IMR-90 (cell line): ENCODE data around the gene CCN5. TPM values are rescaled to one million over a fixed set of nuclear protein-coding genes. Genes with fewer than 3 reads are reported as not detected.

Source experiments
- ATAC-seq: fragments of 200-7000 bp; cut with Tn5 transposase; 2 replicates; pipeline ENCODE4 v1.9.1; 2020; ENCODE audit warnings: low read depth, mild to moderate bottlenecking, moderate library complexity
- BruUV-seq: library from RNA; stranded (reverse); fragments of 400-500 nt; replicated peaks from 2 replicates; lab custom pipeline; 2021; lab: Mats Ljungman, UMichigan
- CTCF ChIA-PET: fragments of 300-600 bp; formaldehyde crosslinking; extraction: SDS; loops from one replicate; lab custom pipeline; 2021; ENCODE audit warnings: antibody characterized with exemption; lab: Yijun Ruan, JAX
- POLR2A ChIA-PET: fragments of 300-600 bp; sonication (Branson Sonifier 250); formaldehyde crosslinking; loops from one replicate; lab custom pipeline; 2022; ENCODE audit warnings: antibody characterized with exemption; ENCODE audit not compliant: unreplicated experiment; lab: Charles Lee
- DNase-seq: peaks from one replicate; pipeline ENCODE4 v3.0.0; 2013
- H2AFZ ChIP-seq: replicated peaks from 2 replicates; pipeline ENCODE3; 2013; ENCODE audit warnings: low read length, mild to moderate bottlenecking; ENCODE audit not compliant: poor library complexity
- H2AK5ac ChIP-seq: 2 replicates; pipeline ENCODE4 v1.6.1; 2013; ENCODE audit warnings: low read depth, low read length, inconsistent platforms
- H2AK9ac ChIP-seq: replicated peaks from 2 replicates; pipeline ENCODE3; 2013; ENCODE audit warnings: mild to moderate bottlenecking, low read depth, low read length, moderate library complexity; ENCODE audit not compliant: poor library complexity
- H2BK120ac ChIP-seq: 2 replicates; pipeline ENCODE4 v1.6.1; 2013; ENCODE audit warnings: low read depth, low read length, inconsistent platforms
- H2BK15ac ChIP-seq: 3 replicates; pipeline ENCODE4 v1.6.1; 2013; ENCODE audit warnings: low read depth, low read length, inconsistent platforms
- H2BK20ac ChIP-seq: 2 replicates; pipeline ENCODE4 v1.6.1; 2013; ENCODE audit warnings: low read depth, mild to moderate bottlenecking, inconsistent platforms, low read length, moderate library complexity
- H2BK5ac ChIP-seq: 2 replicates; pipeline ENCODE4 v1.6.1; 2013; ENCODE audit warnings: mild to moderate bottlenecking, low read depth, low read length, inconsistent platforms; ENCODE audit not compliant: poor library complexity, severe bottlenecking
- H3K14ac ChIP-seq: replicated peaks from 2 replicates; pipeline ENCODE4 v1.6.1; 2013; ENCODE audit warnings: low read depth, low read length, inconsistent platforms
- H3K18ac ChIP-seq: 2 replicates; pipeline ENCODE4 v1.6.1; 2013; ENCODE audit warnings: low read depth, low read length, control low read depth
- H3K23ac ChIP-seq: 2 replicates; pipeline ENCODE4 v1.6.1; 2013; ENCODE audit warnings: low read depth, low read length, inconsistent platforms
- H3K27ac ChIP-seq: 2 replicates; pipeline ENCODE4 v1.5.1; 2013; ENCODE audit warnings: mild to moderate bottlenecking, control low read depth, low read length; ENCODE audit not compliant: insufficient read depth
- H3K27me3 ChIP-seq: 2 replicates; pipeline ENCODE4 v1.6.1; 2013; ENCODE audit warnings: low read length; ENCODE audit not compliant: control insufficient read depth, insufficient read depth
- H3K36me3 ChIP-seq: 2 replicates; pipeline ENCODE4 v1.6.1; 2013; ENCODE audit warnings: low read length, mixed read lengths; ENCODE audit not compliant: control insufficient read depth, insufficient read depth
- H3K4ac ChIP-seq: 2 replicates; pipeline ENCODE4 v1.6.1; 2013; ENCODE audit warnings: low read depth, low read length, inconsistent platforms
- H3K4me1 ChIP-seq: 2 replicates; pipeline ENCODE4 v1.6.1; 2013; ENCODE audit warnings: low read length, mixed read lengths; ENCODE audit not compliant: control insufficient read depth, insufficient read depth
- H3K4me2 ChIP-seq: 2 replicates; pipeline ENCODE4 v1.6.1; 2013; ENCODE audit warnings: low read depth, mild to moderate bottlenecking, control low read depth, low read length, moderate library complexity
- H3K4me3 ChIP-seq: 2 replicates; pipeline ENCODE4 v1.5.1; 2013; ENCODE audit warnings: low read depth, mild to moderate bottlenecking, control low read depth, low read length, moderate library complexity; ENCODE audit not compliant: insufficient read depth
- H3K56ac ChIP-seq: 2 replicates; pipeline ENCODE4 v1.6.1; 2013; ENCODE audit warnings: low read length, inconsistent platforms; ENCODE audit not compliant: insufficient read depth; ENCODE audit errors: extremely low read depth
- H3K79me1 ChIP-seq, 2 experiments: 2 replicates each; pipeline ENCODE4 v1.6.1; 2013; ENCODE audit warnings: low read length in 2 of 2, inconsistent platforms in 1 of 2, low read depth in 1 of 2
- H3K9ac ChIP-seq: 2 replicates; pipeline ENCODE4 v1.6.1; 2013; ENCODE audit warnings: low read depth, low read length, control low read depth
- H3K9me1 ChIP-seq: 2 replicates; pipeline ENCODE4 v1.6.1; 2013; ENCODE audit warnings: low read length, inconsistent platforms; ENCODE audit not compliant: insufficient read depth
- H3K9me3 ChIP-seq: 2 replicates; pipeline ENCODE4 v1.6.1; 2013; ENCODE audit warnings: low read length; ENCODE audit not compliant: control insufficient read depth, insufficient read depth
- H4K20me1 ChIP-seq: 2 replicates; pipeline ENCODE4 v1.6.1; 2013; ENCODE audit warnings: low read length, inconsistent platforms; ENCODE audit not compliant: insufficient read depth
- H4K5ac ChIP-seq: 2 replicates; pipeline ENCODE4 v1.6.1; 2013; ENCODE audit warnings: mild to moderate bottlenecking, low read depth, low read length, control low read depth
- H4K8ac ChIP-seq, 2 experiments: 2 replicates each; pipeline ENCODE4 v1.6.1; 2013; ENCODE audit warnings: low read depth in 2 of 2, low read length in 2 of 2, control low read depth in 1 of 2, inconsistent platforms in 1 of 2
- H4K91ac ChIP-seq: 2 replicates; pipeline ENCODE4 v1.6.1; 2013; ENCODE audit warnings: low read depth, low read length, inconsistent platforms; ENCODE audit not compliant: insufficient read depth
- BHLHE40 ChIP-seq: fragments of 150-350 bp; IDR thresholded peaks from 2 replicates; pipeline ENCODE4 v1.6.1; 2016; ENCODE audit warnings: mild to moderate bottlenecking, low read depth, low read length
- CHD1 ChIP-seq: IDR thresholded peaks from 2 replicates; pipeline ENCODE4 v1.6.1; 2012; ENCODE audit warnings: low read depth, low read length, improper control_type of control experiment
- FOS ChIP-seq: fragments of 150-350 bp; IDR thresholded peaks from 2 replicates; pipeline ENCODE4 v1.6.1; 2016; ENCODE audit warnings: low read depth, low read length
- MAFK ChIP-seq: IDR thresholded peaks from 2 replicates; pipeline ENCODE4 v1.6.1; 2012; ENCODE audit warnings: low read depth, low read length, improper control_type of control experiment
- MAZ ChIP-seq: IDR thresholded peaks from 2 replicates; pipeline ENCODE4 v1.6.1; 2012; ENCODE audit warnings: low read depth, mild to moderate bottlenecking, low read length, improper control_type of control experiment, moderate library complexity, borderline replicate concordance
- MXI1 ChIP-seq: IDR thresholded peaks from 2 replicates; pipeline ENCODE4 v1.6.1; 2012; ENCODE audit warnings: low read depth, mild to moderate bottlenecking, low read length, moderate library complexity, borderline replicate concordance
- NFE2L2 ChIP-seq: fragments of 150-350 bp; IDR thresholded peaks from 2 replicates; pipeline ENCODE4 v1.6.1; 2016; ENCODE audit warnings: low read depth, mild to moderate bottlenecking, low read length
- RAD21 ChIP-seq: IDR thresholded peaks from 2 replicates; pipeline ENCODE4 v1.6.1; 2012; ENCODE audit warnings: low read length, improper control_type of control experiment
- RCOR1 ChIP-seq: IDR thresholded peaks from 2 replicates; pipeline ENCODE4 v1.6.1; 2012; ENCODE audit warnings: mild to moderate bottlenecking, low read length, improper control_type of control experiment; ENCODE audit not compliant: insufficient replicate concordance
- RFX5 ChIP-seq: IDR thresholded peaks from 2 replicates; pipeline ENCODE4 v1.8.0; 2012; ENCODE audit warnings: low read depth, mild to moderate bottlenecking, low read length, moderate library complexity
- whole genome bisulfite sequencing, 2 experiments: methylation state at CpG; one replicate each; pipeline versions ENCODE4 v1.1.5 to v1.1.7; 2013; ENCODE audit warnings: missing lambda C conversion rate in 2 of 2; ENCODE audit not compliant: insufficient read length in 1 of 2; ENCODE audit errors: extremely low coverage in 2 of 2; 5-methylcytosine and 5-hydroxymethylcytosine counted together
- dilution Hi-C: fragments of 300-500 bp; cut with HindIII; formaldehyde crosslinking; loops from one replicate; pipeline ENCODE4 v1.14.3; 2018; ENCODE audit warnings: low sequenced_read_pairs; ENCODE audit not compliant: unreplicated experiment
- in situ Hi-C: fragments of 300-500 bp; cut with MboI; formaldehyde crosslinking; loops from 3 replicates; pipeline ENCODE4 v1.14.3; 2019; ENCODE audit warnings: low sequenced_read_pairs, inconsistent platforms, mixed read lengths
- intact Hi-C: fragments of 100-400 bp; cut with micrococcal nuclease; formaldehyde crosslinking; loops from 2 replicates; pipeline ENCODE4 v1.10.0; 2022
- polyA plus RNA-seq, 3 experiments: library from polyadenylated mRNA; depleted of rRNA; stranded (reverse); fragments of >200 nt; gene quantifications; 2 replicates each; pipeline ENCODE4 v1.2.3, GENCODE V29; 2012; ENCODE audit warnings: low replicate concordance in 1 of 3
- total RNA-seq: library from RNA; depleted of rRNA; stranded (reverse); fragments of >200 nt; gene quantifications from 2 replicates; pipeline ENCODE4 v1.2.3, GENCODE V29; 2012
- TF ChIP-seq, protein P1 (sequence below): fragments of 150-350 bp; IDR thresholded peaks from 2 replicates; pipeline ENCODE4 v1.6.1; 2017; ENCODE audit warnings: mild to moderate bottlenecking, antibody characterized with exemption, low read length, low read depth
- TF ChIP-seq, protein P2 (sequence below): conservative IDR thresholded peaks from 2 replicates; pipeline ENCODE4 v1.5.1; 2012; ENCODE audit warnings: mild to moderate bottlenecking, low read depth, low read length, improper control_type of control experiment

The CCN5 gene
- total and polyA plus RNA-seq, 2 of the 4 experiments (the other 2 are of a cell fraction) = not detected

DNA sequence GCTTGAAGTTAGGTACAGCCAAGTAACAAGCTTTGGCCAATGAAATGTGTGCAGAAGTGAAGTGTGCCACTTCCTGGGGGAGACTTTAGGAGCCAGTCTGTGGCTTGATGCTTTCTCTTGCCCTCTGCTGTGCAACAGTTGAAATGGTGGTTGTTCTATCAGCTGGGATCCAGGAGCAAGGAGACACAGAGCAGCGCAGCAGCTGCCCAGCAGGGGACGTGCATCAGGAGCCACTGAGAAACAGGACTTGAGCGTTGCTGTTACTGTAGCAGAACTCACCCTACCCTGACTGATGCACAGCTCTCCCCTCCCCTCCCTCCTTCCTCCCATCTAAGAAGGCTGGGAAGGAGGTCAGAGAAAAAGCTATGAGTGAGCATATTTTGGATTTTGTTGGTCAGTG lies 18.9 kb upstream of the CCN5 start:
- H3K9me1 ChIP-seq = peaks cover 9% of the 10 kb centered on the region
- 0 out of 2 replicates have a peak overlapping the region, but pooled peaks have one; percentile 15 for H3K9ac ChIP-seq
- TF ChIP-seq MXI1 (no peak), BHLHE40 (no peak), RAD21 (no peak), RFX5 (no peak), MAZ (no peak), FOS (no peak), CHD1 (no peak), MAFK (no peak), RCOR1 (no peak), NFE2L2 (no peak)
- TF ChIP-seq, protein P1, sequence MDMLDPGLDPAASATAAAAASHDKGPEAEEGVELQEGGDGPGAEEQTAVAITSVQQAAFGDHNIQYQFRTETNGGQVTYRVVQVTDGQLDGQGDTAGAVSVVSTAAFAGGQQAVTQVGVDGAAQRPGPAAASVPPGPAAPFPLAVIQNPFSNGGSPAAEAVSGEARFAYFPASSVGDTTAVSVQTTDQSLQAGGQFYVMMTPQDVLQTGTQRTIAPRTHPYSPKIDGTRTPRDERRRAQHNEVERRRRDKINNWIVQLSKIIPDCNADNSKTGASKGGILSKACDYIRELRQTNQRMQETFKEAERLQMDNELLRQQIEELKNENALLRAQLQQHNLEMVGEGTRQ = no peak
- TF ChIP-seq, protein P2, sequence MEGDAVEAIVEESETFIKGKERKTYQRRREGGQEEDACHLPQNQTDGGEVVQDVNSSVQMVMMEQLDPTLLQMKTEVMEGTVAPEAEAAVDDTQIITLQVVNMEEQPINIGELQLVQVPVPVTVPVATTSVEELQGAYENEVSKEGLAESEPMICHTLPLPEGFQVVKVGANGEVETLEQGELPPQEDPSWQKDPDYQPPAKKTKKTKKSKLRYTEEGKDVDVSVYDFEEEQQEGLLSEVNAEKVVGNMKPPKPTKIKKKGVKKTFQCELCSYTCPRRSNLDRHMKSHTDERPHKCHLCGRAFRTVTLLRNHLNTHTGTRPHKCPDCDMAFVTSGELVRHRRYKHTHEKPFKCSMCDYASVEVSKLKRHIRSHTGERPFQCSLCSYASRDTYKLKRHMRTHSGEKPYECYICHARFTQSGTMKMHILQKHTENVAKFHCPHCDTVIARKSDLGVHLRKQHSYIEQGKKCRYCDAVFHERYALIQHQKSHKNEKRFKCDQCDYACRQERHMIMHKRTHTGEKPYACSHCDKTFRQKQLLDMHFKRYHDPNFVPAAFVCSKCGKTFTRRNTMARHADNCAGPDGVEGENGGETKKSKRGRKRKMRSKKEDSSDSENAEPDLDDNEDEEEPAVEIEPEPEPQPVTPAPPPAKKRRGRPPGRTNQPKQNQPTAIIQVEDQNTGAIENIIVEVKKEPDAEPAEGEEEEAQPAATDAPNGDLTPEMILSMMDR = no peak
- peak overlapping the region; percentile 74 for H3K4ac ChIP-seq
- in situ Hi-C loops (no loop called here), dilution Hi-C loops (no loop called here), intact Hi-C loops (loop anchor here (10.0 kb wide), 1 partner anchor 1078 kb away; no protein-coding TSS in a partner anchor)
- peak overlapping the region; percentile 49; the same call in 1 of the 2 replicates for H3K23ac ChIP-seq
- no CpG with 5 or more reads among the region's 3 CpGs for WGBS, 2 experiments
- peak overlapping the region; percentile 76 for H2BK120ac ChIP-seq
- H3K36me3 ChIP-seq = no peaks in the 10 kb centered on the region
- peaks cover 2% of the 10 kb centered on the region; the same call in 1 of the 2 replicates for H4K20me1 ChIP-seq
- peak overlapping the region; percentile 82 for H4K91ac ChIP-seq
- no TSS peak for BruUV-seq
- peak overlapping the region; percentile 85 for H2BK20ac ChIP-seq
- peaks cover 35% of the 10 kb centered on the region for H3K4me1 ChIP-seq
- 0 out of 2 replicates have a peak overlapping the region, but pooled peaks have one; percentile 36 for H3K56ac ChIP-seq
- H3K79me1 ChIP-seq = no peaks in the 10 kb centered on the region
- DNase-seq (no peak), ATAC-seq (no peak)
- H2BK15ac ChIP-seq = peak overlapping the region; percentile 78; the same call in 2 of the 3 replicates
- ChIA-PET POLR2A (no interaction called here), CTCF (no interaction called here)
- peak overlapping the region; percentile 81 for H3K27ac ChIP-seq
- no peak overlapping the region for H2AK9ac ChIP-seq
- H4K8ac ChIP-seq = peak overlapping the region; percentile 76
- H4K5ac ChIP-seq = peak overlapping the region; percentile 86
- H3K18ac ChIP-seq = peak overlapping the region; percentile 81
- no peak overlapping the region for H3K4me3 ChIP-seq
- H2AK5ac ChIP-seq = peak overlapping the region; percentile 82
- H3K27me3 ChIP-seq = no peaks in the 10 kb centered on the region
- H2AFZ ChIP-seq = no peak overlapping the region
- H3K4me2 ChIP-seq = no peak overlapping the region
- peak overlapping the region; percentile 52 for H2BK5ac ChIP-seq
- H3K14ac ChIP-seq = peak overlapping the region; percentile 49
- H3K9me3 ChIP-seq = peaks cover 8% of the 10 kb centered on the region
